Measurements from ENCODE around the gene ADAMTS12.

The ADAMTS12 gene

GRCh38 chr5:33692980-33693379 is 198.8 kb downstream of the ADAMTS12 start:
- H3K27me3 ChIP-seq (ENCODE audit: low read depth, low read length), result no peaks in the 10 kb centered on the region
- H3K79me2 ChIP-seq (ENCODE audit: low read length), result no peaks in the 10 kb centered on the region
- no peaks in the 10 kb centered on the region for H3K9me3 ChIP-seq (ENCODE audit: insufficient read depth, low read length)
- no peak overlapping the region for H2AFZ ChIP-seq (ENCODE audit: low read depth, low read length)
- H3K36me3 ChIP-seq (replicated peaks; ENCODE audit: low read depth, low read length), result no peaks in the 10 kb centered on the region
- H4K20me1 ChIP-seq (ENCODE audit: insufficient read depth, low read length), result no peaks in the 10 kb centered on the region
- no peak for TF ChIP-seq EZH2phosphoT487 (IDR thresholded peaks at IDR 0.05; ENCODE audit: low read depth)
- TF ChIP-seq, protein P1, sequence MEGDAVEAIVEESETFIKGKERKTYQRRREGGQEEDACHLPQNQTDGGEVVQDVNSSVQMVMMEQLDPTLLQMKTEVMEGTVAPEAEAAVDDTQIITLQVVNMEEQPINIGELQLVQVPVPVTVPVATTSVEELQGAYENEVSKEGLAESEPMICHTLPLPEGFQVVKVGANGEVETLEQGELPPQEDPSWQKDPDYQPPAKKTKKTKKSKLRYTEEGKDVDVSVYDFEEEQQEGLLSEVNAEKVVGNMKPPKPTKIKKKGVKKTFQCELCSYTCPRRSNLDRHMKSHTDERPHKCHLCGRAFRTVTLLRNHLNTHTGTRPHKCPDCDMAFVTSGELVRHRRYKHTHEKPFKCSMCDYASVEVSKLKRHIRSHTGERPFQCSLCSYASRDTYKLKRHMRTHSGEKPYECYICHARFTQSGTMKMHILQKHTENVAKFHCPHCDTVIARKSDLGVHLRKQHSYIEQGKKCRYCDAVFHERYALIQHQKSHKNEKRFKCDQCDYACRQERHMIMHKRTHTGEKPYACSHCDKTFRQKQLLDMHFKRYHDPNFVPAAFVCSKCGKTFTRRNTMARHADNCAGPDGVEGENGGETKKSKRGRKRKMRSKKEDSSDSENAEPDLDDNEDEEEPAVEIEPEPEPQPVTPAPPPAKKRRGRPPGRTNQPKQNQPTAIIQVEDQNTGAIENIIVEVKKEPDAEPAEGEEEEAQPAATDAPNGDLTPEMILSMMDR (IDR thresholded peaks at IDR 0.05; ENCODE audit: low read depth, low read length), result no peak
- no peak overlapping the region for H3K27ac ChIP-seq (ENCODE audit: low read length)
- H3K4me2 ChIP-seq (ENCODE audit: low read length), result no peak overlapping the region
- H3K4me1 ChIP-seq (ENCODE audit: low read length), result no peaks in the 10 kb centered on the region
- H3K4me3 ChIP-seq (ENCODE audit: low read length), result no peak overlapping the region
- H3K9ac ChIP-seq (ENCODE audit: low read length), result no peak overlapping the region

DNA sequence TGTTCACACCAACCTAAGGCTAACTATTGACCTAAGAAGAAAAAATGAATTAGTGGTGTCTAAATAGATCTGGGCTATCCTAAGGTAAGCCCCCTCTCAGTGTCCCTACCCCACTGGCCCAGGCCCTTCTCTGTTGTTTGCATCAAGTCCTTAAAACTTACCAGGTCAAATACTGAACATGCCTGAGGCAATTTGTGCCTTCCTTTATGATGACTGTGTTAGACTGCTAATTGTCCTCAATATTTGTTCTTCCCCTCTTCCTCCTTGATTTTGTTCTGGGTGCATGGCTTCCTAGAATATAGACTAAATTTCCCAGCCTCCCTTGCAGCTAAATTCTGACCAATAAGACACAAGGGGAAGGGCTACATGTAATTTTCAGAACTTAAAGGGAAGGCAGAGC is 199.9 kb downstream of the ADAMTS12 start:
- Histone ChIP-seq H3K27ac (ENCODE audit: low read length) (no peak overlapping the region), H2AFZ (ENCODE audit: low read depth, low read length) (no peak overlapping the region), H3K4me3 (ENCODE audit: low read length) (no peak overlapping the region), H3K9me3 (ENCODE audit: insufficient read depth, low read length) (no peaks in the 10 kb centered on the region), H3K4me2 (ENCODE audit: low read length) (no peak overlapping the region), H3K36me3 (replicated peaks; ENCODE audit: low read depth, low read length) (no peaks in the 10 kb centered on the region), H3K27me3 (ENCODE audit: low read depth, low read length) (no peaks in the 10 kb centered on the region), H3K4me1 (ENCODE audit: low read length) (no peaks in the 10 kb centered on the region), H4K20me1 (ENCODE audit: insufficient read depth, low read length) (no peaks in the 10 kb centered on the region), H3K9ac (ENCODE audit: low read length) (no peak overlapping the region), H3K79me2 (ENCODE audit: low read length) (no peaks in the 10 kb centered on the region)
- TF ChIP-seq EZH2phosphoT487 (IDR thresholded peaks at IDR 0.05; ENCODE audit: low read depth), result no peak
- TF ChIP-seq, protein P1 (IDR thresholded peaks at IDR 0.05; ENCODE audit: low read depth, low read length), result no peak

GRCh38 chr5:33690374-33691135 is 201.2 kb downstream of the ADAMTS12 start:
- Histone ChIP-seq H3K36me3 (replicated peaks; ENCODE audit: low read depth, low read length) (no peaks in the 10 kb centered on the region), H3K27me3 (ENCODE audit: low read depth, low read length) (no peaks in the 10 kb centered on the region), H3K4me1 (ENCODE audit: low read length) (no peaks in the 10 kb centered on the region), H4K20me1 (ENCODE audit: insufficient read depth, low read length) (no peaks in the 10 kb centered on the region), H3K4me3 (ENCODE audit: low read length) (no peak overlapping the region), H3K27ac (ENCODE audit: low read length) (no peak overlapping the region), H3K79me2 (ENCODE audit: low read length) (no peaks in the 10 kb centered on the region), H3K9ac (ENCODE audit: low read length) (no peak overlapping the region), H3K4me2 (ENCODE audit: low read length) (no peak overlapping the region), H3K9me3 (ENCODE audit: insufficient read depth, low read length) (no peaks in the 10 kb centered on the region), H2AFZ (ENCODE audit: low read depth, low read length) (no peak overlapping the region)
- no peak for TF ChIP-seq EZH2phosphoT487 (IDR thresholded peaks at IDR 0.05; ENCODE audit: low read depth)
- TF ChIP-seq, protein P1 (IDR thresholded peaks at IDR 0.05; ENCODE audit: low read depth, low read length), result no peak

DNA sequence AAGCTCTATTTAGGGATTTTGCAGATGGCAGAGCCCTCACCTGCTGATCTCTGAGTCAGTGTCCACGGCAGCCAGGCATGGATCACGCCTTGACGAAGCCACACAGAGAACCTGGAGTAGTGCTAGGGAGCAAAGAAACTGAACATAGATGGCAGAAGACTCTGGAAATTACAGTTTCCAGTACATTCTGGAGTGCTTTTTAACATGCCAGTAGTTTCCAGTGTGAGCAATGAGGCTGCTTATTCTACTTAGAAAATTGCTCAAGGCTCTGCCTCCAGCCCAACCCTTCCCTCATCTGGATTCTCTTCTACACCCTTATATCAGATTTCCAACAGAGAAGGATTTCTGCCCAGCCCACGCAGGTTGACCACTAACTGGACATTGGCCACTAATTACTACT is 203.3 kb downstream of the ADAMTS12 start:
- no peaks in the 10 kb centered on the region for H3K9me3 ChIP-seq (ENCODE audit: insufficient read depth, low read length)
- TF ChIP-seq, protein P1 (IDR thresholded peaks at IDR 0.05; ENCODE audit: low read depth, low read length), result no peak
- TF ChIP-seq EZH2phosphoT487 (IDR thresholded peaks at IDR 0.05; ENCODE audit: low read depth), result no peak
- H3K36me3 ChIP-seq (replicated peaks; ENCODE audit: low read depth, low read length), result no peaks in the 10 kb centered on the region

More for the DNA sequence above, 203.3 kb downstream of the ADAMTS12 start:
- Histone ChIP-seq H3K27me3 (ENCODE audit: low read depth, low read length) (no peaks in the 10 kb centered on the region), H3K4me2 (ENCODE audit: low read length) (no peak overlapping the region), H3K4me1 (ENCODE audit: low read length) (no peaks in the 10 kb centered on the region), H4K20me1 (ENCODE audit: insufficient read depth, low read length) (no peaks in the 10 kb centered on the region), H3K27ac (ENCODE audit: low read length) (no peak overlapping the region), H3K79me2 (ENCODE audit: low read length) (no peaks in the 10 kb centered on the region), H3K4me3 (ENCODE audit: low read length) (no peak overlapping the region), H3K9ac (ENCODE audit: low read length) (no peak overlapping the region), H2AFZ (ENCODE audit: low read depth, low read length) (no peak overlapping the region)
